DMS79 (cell line): ENCODE data around the gene ARHGAP32.
"Not testable (repeated sequence)": the region's sequence is repeated elsewhere in the genome, so short reads cannot be mapped to it uniquely, and the experiment has no call there.

Source experiments
- DNase-seq: peaks from one replicate; lab custom pipeline; 2025; lab: John Stamatoyannopoulos, UW

ARHGAP32 gene

GRCh38 chr11:129202646-129203045, 10.5 kb upstream of the ARHGAP32 start:
- no peak for DNase-seq

- no peak for DNase-seq
These were observed 3.6 kb upstream of the ARHGAP32 start for GRCh38 chr11:129195682-129196081.

GRCh38 chr11:129191649-129192048, 476 bp downstream of the ARHGAP32 start:
- DNase-seq = no peak

- DNase-seq = no peak
These were observed 2.0 kb downstream of the ARHGAP32 start for GRCh38 chr11:129190087-129190486.

GRCh38 chr11:129189646-129190045, 2.5 kb downstream of the ARHGAP32 start:
- DNase-seq = no peak

GRCh38 chr11:129185082-129185481, 7.0 kb downstream of the ARHGAP32 start:
- not testable (repeated sequence) for DNase-seq

GRCh38 chr11:129184581-129184980, 7.5 kb downstream of the ARHGAP32 start:
- no peak for DNase-seq

- DNase-seq = no peak
These were observed 24.8 kb downstream of the ARHGAP32 start for GRCh38 chr11:129167315-129167714.

GRCh38 chr11:129163714-129164164, 28.4 kb downstream of the ARHGAP32 start:
- no peak for DNase-seq

GRCh38 chr11:129157080-129157479, 35.0 kb downstream of the ARHGAP32 start:
- DNase-seq = not testable (repeated sequence)

GRCh38 chr11:129155745-129156144, 36.4 kb downstream of the ARHGAP32 start:
- no peak for DNase-seq

- no peak for DNase-seq
These were observed 43.6 kb downstream of the ARHGAP32 start for GRCh38 chr11:129148487-129148886.

- no peak for DNase-seq
These were observed 45.9 kb downstream of the ARHGAP32 start for GRCh38 chr11:129146191-129146590.

GRCh38 chr11:129145276-129145675, 46.8 kb downstream of the ARHGAP32 start:
- no peak for DNase-seq

GRCh38 chr11:129144256-129144655, 47.9 kb downstream of the ARHGAP32 start:
- DNase-seq = no peak

GRCh38 chr11:129143335-129143734, 48.8 kb downstream of the ARHGAP32 start:
- no peak for DNase-seq

- DNase-seq = no peak
These were observed 50.2 kb downstream of the ARHGAP32 start for GRCh38 chr11:129141748-129142523.

GRCh38 chr11:129131316-129131715, 60.8 kb downstream of the ARHGAP32 start:
- no peak for DNase-seq

- DNase-seq = not testable (repeated sequence)
These were observed 63.1 kb downstream of the ARHGAP32 start for GRCh38 chr11:129128881-129129620.

GRCh38 chr11:129119036-129119435, 73.1 kb downstream of the ARHGAP32 start:
- DNase-seq = no peak

GRCh38 chr11:129117595-129118350, 74.4 kb downstream of the ARHGAP32 start:
- peak; percentile 54 for DNase-seq
